GM12873 (cell line): ENCODE measurements around the gene C1QL2.

Experiments
- TF ChIP-seq, protein P1 (sequence below): IDR thresholded peaks from 2 replicates; pipeline ENCODE4 v1.5.1; 2012; ENCODE audit warnings: low read depth, mild to moderate bottlenecking, moderate library complexity, low read length, control low read depth; ENCODE audit not compliant: insufficient read depth; ENCODE audit errors: missing control alignments

C1QL2 gene

DNA sequence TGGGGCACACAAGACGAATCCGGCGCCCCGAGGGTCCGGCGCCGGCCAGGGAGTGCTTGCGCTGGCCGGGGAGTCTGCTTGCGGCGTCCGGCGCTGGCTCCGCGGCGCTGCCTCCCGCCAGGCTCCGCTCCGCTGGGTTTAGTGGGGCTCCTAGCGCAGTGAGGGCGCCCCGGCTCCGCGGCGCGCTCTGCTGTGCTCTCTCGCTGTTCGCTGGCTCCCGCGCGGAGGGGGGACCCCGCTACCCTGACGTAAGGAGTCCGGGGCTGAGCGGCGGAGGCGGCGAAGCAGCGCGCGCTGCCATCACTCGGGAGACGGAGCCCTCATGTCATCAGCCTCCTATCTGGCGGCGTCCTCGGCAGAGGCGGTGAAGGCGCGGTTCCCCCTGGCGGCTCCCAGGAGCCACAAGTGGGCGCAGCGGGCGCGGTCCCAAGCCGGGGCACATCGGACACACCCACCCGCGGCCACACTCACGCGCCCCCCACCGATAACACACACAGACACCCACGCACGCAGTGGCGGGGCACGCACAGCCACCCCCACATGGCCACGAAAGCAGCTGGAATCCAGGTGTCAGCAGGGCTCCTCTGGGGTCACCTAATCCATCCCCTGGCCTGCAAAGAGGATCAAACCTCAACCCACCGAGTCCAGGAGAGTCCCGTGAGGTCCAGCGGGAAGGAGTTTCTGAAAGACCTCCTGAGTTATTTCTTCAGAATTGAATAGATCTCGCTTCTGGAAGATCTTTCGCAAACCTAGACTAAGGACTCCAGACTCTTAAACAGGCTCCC lies at the start of gene C1QL2:
C1QL2 (minus strand) TSS at position 189 of the 785 bp plus-strand sequence. CDS start 482 bp downstream, outside the sequence.
- TF ChIP-seq, protein P1, sequence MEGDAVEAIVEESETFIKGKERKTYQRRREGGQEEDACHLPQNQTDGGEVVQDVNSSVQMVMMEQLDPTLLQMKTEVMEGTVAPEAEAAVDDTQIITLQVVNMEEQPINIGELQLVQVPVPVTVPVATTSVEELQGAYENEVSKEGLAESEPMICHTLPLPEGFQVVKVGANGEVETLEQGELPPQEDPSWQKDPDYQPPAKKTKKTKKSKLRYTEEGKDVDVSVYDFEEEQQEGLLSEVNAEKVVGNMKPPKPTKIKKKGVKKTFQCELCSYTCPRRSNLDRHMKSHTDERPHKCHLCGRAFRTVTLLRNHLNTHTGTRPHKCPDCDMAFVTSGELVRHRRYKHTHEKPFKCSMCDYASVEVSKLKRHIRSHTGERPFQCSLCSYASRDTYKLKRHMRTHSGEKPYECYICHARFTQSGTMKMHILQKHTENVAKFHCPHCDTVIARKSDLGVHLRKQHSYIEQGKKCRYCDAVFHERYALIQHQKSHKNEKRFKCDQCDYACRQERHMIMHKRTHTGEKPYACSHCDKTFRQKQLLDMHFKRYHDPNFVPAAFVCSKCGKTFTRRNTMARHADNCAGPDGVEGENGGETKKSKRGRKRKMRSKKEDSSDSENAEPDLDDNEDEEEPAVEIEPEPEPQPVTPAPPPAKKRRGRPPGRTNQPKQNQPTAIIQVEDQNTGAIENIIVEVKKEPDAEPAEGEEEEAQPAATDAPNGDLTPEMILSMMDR: no peak

DNA sequence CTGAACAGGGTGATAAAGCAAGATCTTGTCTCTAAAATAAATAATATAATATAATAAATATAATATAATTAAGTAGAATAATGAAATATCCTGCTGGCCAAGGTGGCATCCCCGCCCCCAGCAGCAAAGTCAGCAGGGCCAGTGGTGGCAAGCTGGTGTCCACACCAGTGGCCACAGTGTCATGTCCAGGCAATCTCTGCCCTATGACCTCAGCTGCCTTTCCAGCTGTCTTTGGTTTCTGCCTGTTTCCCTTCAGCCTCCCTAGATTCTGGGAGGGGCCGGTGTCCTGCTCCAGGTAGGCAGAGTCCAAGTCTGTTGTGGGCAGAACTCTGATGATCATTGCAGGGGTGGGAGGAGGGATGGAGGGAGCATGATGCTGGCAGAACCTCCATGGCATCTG lies 48.9 kb upstream of the C1QL2 start:
- TF ChIP-seq, protein P1: no peak

DNA sequence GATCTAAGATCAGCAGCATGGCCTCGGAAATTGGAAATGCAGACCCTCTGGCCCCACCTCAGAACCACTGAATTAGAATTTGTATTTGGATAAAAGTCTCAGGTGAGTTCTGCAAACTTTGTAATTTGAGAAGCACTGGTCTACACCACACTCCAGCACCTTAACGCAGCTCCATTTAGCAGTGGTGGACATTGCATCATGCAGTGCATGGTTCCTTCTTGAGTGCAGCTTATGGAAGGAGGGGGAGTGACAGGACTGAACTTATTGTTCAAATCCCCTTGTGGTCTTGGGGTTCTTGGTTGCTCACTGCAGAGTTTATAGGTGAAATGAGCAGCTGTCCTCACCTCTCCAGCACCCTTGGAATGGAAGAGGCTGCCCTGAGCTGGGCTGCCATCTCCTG lies 47.6 kb upstream of the C1QL2 start:
- TF ChIP-seq, protein P1: no peak

DNA sequence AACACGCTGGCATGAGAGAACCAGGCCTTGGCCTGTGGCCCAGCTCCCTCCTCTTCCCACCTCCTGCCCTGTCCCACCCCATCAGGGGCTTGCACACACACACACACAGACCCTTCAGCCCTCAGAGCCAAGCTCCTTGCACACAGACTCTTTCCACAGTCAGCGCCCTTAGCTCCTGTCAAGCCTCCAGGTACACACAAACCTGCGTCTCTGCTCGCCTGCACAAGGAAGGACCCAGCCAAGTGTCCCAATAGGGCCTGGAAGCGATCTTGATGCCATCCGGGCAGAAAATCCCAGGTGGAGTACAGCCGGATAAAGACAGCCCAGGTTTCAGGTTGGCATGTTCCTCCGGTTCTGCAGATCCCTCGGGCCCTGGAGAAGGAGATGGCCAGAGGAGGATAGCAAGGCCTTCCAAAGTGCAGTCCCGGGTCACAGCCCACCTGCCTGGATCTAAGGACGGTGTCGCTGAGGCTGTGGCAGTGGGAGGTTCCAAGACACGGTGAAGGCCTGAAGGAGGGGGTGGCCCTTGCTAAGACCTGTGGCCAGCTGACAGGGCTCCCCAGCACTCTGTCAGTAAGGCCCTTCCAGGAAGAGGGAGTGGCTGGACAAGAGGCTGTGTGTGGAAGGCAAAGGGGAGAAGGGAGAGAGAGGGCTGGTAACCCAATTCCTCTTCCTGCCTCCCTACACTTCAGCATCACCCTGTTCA lies 46.6 kb upstream of the C1QL2 start:
- TF ChIP-seq, protein P1: no peak

- TF ChIP-seq, protein P1: no peak
Measured at GRCh38 chr2:119204525-119204924, 46.0 kb upstream of the C1QL2 start.

DNA sequence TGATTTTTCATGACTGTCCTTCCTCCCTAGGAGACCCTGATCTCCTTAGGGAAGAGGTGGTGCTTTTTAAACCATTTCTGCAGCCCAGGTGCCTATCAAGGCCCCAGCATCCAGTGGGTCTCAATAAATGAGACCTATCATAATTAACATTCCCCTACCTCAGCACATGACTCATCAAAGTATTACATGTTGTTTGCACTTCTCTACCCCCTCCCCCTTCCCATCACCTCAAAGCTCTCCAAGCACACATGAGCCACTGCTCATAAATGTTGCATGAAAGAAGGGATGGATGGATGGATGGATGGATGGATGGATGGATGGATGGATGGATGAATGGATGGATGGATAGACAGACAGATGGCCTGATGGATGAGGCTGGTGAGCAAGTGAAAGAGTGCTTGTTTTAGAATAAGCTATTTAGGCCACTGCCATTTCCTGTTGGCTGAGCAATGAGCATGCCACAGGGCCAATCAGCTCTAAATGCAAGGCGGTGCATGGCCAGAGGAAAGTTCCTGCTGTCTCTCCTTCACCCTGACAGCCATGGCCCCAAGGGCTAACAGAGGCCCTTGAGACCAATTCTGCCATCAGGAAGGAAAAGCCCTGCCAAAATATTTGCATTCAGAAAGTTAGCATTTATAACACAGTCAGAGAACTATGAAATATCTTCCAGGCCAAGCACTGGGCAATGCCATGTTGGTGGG lies 44.2 kb upstream of the C1QL2 start:
- TF ChIP-seq, protein P1: no peak

GRCh38 chr2:119201815-119202214 lies 43.3 kb upstream of the C1QL2 start:
- TF ChIP-seq, protein P1: no peak
